HS-27A (cell line): ENCODE results near the gene SPATS2.
"Not testable (repeated sequence)": the region's sequence is repeated elsewhere in the genome, so short reads cannot be mapped to it uniquely, and the experiment has no call there.

Source experiments
- DNase-seq: peaks from one replicate; pipeline ENCODE4 v3.0.0-alpha.2; 2012; ENCODE audit warnings: low read depth, missing footprints

The SPATS2 gene

GRCh38 chr12:49518914-49519573 is 151.8 kb downstream of the SPATS2 start:
- no peak for DNase-seq

- DNase-seq: no peak
Measured at GRCh38 chr12:49519574-49519936, 152.3 kb downstream of the SPATS2 start.

- no peak for DNase-seq
Measured at GRCh38 chr12:49521389-49521788, 154.1 kb downstream of the SPATS2 start.

- DNase-seq: no peak
Measured at GRCh38 chr12:49524660-49525324, 157.5 kb downstream of the SPATS2 start.

- no peak for DNase-seq
Measured at GRCh38 chr12:49525942-49526341, 158.7 kb downstream of the SPATS2 start.

GRCh38 chr12:49527361-49528130 is 160.3 kb downstream of the SPATS2 start:
- DNase-seq: no peak

- DNase-seq: no peak
Measured at GRCh38 chr12:49529414-49529813, 162.2 kb downstream of the SPATS2 start.

- DNase-seq: no peak
Measured at GRCh38 chr12:49531745-49532144, 164.5 kb downstream of the SPATS2 start.

GRCh38 chr12:49533331-49533730 is 166.1 kb downstream of the SPATS2 start:
- DNase-seq: no peak

GRCh38 chr12:49534122-49534521 is 166.9 kb downstream of the SPATS2 start:
- DNase-seq: not testable (repeated sequence)

- DNase-seq: no peak
Measured at GRCh38 chr12:49534731-49535278, 167.5 kb downstream of the SPATS2 start.

GRCh38 chr12:49535921-49536525 is 168.8 kb downstream of the SPATS2 start:
- no peak for DNase-seq

- no peak for DNase-seq
Measured at GRCh38 chr12:49536526-49537071, 169.3 kb downstream of the SPATS2 start.

- no peak for DNase-seq
Measured at GRCh38 chr12:49537231-49537751, 170.0 kb downstream of the SPATS2 start.

GRCh38 chr12:49537752-49538509 is 170.7 kb downstream of the SPATS2 start:
- DNase-seq: no peak

- DNase-seq: no peak
Measured at GRCh38 chr12:49538510-49539403, 171.5 kb downstream of the SPATS2 start, which contains the start of gene KCNH3. KCNH3 (plus strand) TSS chr12:49539030; CDS start chr12:49539417, 387 bp downstream.

- no peak for DNase-seq
Measured at GRCh38 chr12:49539406-49540228, 172.4 kb downstream of the SPATS2 start.

GRCh38 chr12:49540229-49541139 is 173.2 kb downstream of the SPATS2 start:
- DNase-seq: no peak
